A673 (cell line): Measurements from ENCODE around the gene TTC34. TPM values are rescaled to one million over a fixed set of nuclear protein-coding genes. Genes with fewer than 3 reads are reported as not detected.

ENCODE experiments used
- BruUV-seq: library from RNA; stranded (reverse); fragments of 400-500 nt; replicated peaks from 2 replicates; lab custom pipeline; 2021; lab: Mats Ljungman, UMichigan
- CTCF ChIA-PET: fragments of 300-600 bp; sonication (Branson Sonifier 250); formaldehyde crosslinking; loops from one replicate; lab custom pipeline; 2022; ENCODE audit warnings: antibody characterized with exemption; lab: Charles Lee
- POLR2A ChIA-PET: fragments of 300-600 bp; sonication (Branson Sonifier 250); formaldehyde crosslinking; loops from one replicate; lab custom pipeline; 2022; ENCODE audit warnings: antibody characterized with exemption; ENCODE audit not compliant: low non-redundant PET; lab: Charles Lee
- DNase-seq: peaks from one replicate; pipeline ENCODE4 v3.0.0-alpha.2; 2015; ENCODE audit warnings: low spot score
- H3K27ac ChIP-seq: fragments of 200-600 bp; sonication (generic); 2 replicates; pipeline ENCODE4 v1.5.1; 2016; ENCODE audit warnings: mixed run types, low read depth, mild to moderate bottlenecking, mixed read lengths, antibody characterized with exemption, low read length; ENCODE audit not compliant: poor library complexity, severe bottlenecking
- H3K27me3 ChIP-seq: fragments of 200-600 bp; sonication (generic); replicated peaks from 2 replicates; pipeline ENCODE4 v1.6.1; 2017; ENCODE audit warnings: mixed run types, low read depth, mild to moderate bottlenecking, mixed read lengths, antibody characterized with exemption, low read length; ENCODE audit not compliant: insufficient read depth, poor library complexity
- H3K36me3 ChIP-seq: fragments of 200-600 bp; sonication (generic); 2 replicates; pipeline ENCODE4 v1.6.1; 2016; ENCODE audit warnings: mixed run types, mild to moderate bottlenecking, mixed read lengths, antibody characterized with exemption, low read length; ENCODE audit not compliant: insufficient read depth, poor library complexity, severe bottlenecking
- H3K4me1 ChIP-seq: fragments of 200-600 bp; sonication (generic); 2 replicates; pipeline ENCODE4 v1.6.1; 2017; ENCODE audit warnings: mixed run types, mild to moderate bottlenecking, mixed read lengths, antibody characterized with exemption, low read length; ENCODE audit not compliant: insufficient read depth, poor library complexity, severe bottlenecking
- H3K4me3 ChIP-seq: fragments of 200-600 bp; sonication (generic); 2 replicates; pipeline ENCODE4 v1.5.1; 2016; ENCODE audit warnings: low read depth, mixed run types, mild to moderate bottlenecking, mixed read lengths, low read length; ENCODE audit not compliant: poor library complexity, severe bottlenecking
- H3K9me3 ChIP-seq: fragments of 200-600 bp; sonication (generic); 2 replicates; pipeline ENCODE4 v1.6.1; 2016; ENCODE audit warnings: mixed run types, low read depth, mild to moderate bottlenecking, mixed read lengths, antibody characterized with exemption, low read length; ENCODE audit not compliant: poor library complexity, severe bottlenecking
- EZH2 ChIP-seq: fragments of 200-600 bp; sonication (generic); IDR thresholded peaks from 2 replicates; pipeline ENCODE4 v1.6.1; 2017; ENCODE audit warnings: borderline replicate concordance, low read depth, mild to moderate bottlenecking, mixed read lengths, antibody characterized with exemption, low read length; ENCODE audit not compliant: poor library complexity, severe bottlenecking
- intact Hi-C: fragments of 100-400 bp; cut with micrococcal nuclease; formaldehyde crosslinking; loops from one replicate; pipeline ENCODE4 v1.10.0; 2022; ENCODE audit not compliant: unreplicated experiment
- total RNA-seq: library from RNA; stranded (reverse); gene quantifications from 2 replicates; pipeline ENCODE4 v1.2.3, GENCODE V29; 2021
- TF ChIP-seq, protein P1 (sequence below): fragments of 300-800, 200-600 bp; sonication (generic); conservative IDR thresholded peaks from 2 replicates; pipeline ENCODE4 v1.5.1; 2017; ENCODE audit warnings: low read depth, mild to moderate bottlenecking, antibody characterized with exemption, low read length, moderate library complexity, mixed read lengths

Gene TTC34
- total RNA-seq, 1 experiment from 2014 or later = 0.84 TPM

DNA sequence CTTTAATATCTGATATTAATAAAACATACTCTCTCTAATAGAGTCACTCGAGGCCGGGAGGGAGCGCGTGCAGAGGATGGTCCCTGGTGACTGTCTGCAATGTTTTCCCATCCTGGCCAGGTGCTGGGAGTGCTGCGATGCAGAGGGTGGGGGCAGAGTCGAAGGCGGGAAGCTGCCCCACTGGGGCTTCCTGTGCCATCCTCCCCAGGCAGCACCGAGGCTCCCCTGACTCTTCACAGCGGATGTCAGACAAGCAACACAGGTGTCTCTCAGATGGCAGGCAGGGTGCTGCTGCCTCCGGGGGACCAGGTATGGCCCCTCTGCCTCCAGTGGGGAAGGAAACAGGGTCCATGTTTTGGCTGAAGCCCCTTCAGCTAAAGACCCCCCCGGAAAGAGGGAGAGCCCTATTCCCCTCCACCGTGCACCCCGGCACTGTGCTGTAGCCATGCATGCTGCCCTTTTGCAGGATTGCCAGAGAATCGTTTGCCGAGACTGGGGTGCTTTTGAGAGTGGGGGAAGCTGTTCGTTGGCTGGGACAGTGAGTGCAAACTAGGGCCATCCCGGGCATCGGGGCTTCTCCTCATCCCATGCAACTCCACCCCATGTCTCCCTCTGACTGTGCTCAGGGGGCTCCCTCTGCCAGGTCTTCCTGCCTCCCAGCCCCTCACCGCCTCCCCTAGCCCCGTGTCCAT lies 32.1 kb upstream of the TTC34 start:
- no peak overlapping the region for H3K4me3 ChIP-seq
- H3K36me3 ChIP-seq = no peaks in the 10 kb centered on the region
- H3K4me1 ChIP-seq = no peaks in the 10 kb centered on the region
- intact Hi-C loops = no loop called here
- TF ChIP-seq, protein P1, sequence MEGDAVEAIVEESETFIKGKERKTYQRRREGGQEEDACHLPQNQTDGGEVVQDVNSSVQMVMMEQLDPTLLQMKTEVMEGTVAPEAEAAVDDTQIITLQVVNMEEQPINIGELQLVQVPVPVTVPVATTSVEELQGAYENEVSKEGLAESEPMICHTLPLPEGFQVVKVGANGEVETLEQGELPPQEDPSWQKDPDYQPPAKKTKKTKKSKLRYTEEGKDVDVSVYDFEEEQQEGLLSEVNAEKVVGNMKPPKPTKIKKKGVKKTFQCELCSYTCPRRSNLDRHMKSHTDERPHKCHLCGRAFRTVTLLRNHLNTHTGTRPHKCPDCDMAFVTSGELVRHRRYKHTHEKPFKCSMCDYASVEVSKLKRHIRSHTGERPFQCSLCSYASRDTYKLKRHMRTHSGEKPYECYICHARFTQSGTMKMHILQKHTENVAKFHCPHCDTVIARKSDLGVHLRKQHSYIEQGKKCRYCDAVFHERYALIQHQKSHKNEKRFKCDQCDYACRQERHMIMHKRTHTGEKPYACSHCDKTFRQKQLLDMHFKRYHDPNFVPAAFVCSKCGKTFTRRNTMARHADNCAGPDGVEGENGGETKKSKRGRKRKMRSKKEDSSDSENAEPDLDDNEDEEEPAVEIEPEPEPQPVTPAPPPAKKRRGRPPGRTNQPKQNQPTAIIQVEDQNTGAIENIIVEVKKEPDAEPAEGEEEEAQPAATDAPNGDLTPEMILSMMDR = no peak
- no peak for TF ChIP-seq EZH2
- no peak for DNase-seq
- ChIA-PET POLR2A (no interaction called here), CTCF (no interaction called here)
- no peak overlapping the region for H3K27ac ChIP-seq
- H3K27me3 ChIP-seq = peaks cover 31% of the 10 kb centered on the region
- no peaks in the 10 kb centered on the region for H3K9me3 ChIP-seq
- BruUV-seq = no TSS peak

DNA sequence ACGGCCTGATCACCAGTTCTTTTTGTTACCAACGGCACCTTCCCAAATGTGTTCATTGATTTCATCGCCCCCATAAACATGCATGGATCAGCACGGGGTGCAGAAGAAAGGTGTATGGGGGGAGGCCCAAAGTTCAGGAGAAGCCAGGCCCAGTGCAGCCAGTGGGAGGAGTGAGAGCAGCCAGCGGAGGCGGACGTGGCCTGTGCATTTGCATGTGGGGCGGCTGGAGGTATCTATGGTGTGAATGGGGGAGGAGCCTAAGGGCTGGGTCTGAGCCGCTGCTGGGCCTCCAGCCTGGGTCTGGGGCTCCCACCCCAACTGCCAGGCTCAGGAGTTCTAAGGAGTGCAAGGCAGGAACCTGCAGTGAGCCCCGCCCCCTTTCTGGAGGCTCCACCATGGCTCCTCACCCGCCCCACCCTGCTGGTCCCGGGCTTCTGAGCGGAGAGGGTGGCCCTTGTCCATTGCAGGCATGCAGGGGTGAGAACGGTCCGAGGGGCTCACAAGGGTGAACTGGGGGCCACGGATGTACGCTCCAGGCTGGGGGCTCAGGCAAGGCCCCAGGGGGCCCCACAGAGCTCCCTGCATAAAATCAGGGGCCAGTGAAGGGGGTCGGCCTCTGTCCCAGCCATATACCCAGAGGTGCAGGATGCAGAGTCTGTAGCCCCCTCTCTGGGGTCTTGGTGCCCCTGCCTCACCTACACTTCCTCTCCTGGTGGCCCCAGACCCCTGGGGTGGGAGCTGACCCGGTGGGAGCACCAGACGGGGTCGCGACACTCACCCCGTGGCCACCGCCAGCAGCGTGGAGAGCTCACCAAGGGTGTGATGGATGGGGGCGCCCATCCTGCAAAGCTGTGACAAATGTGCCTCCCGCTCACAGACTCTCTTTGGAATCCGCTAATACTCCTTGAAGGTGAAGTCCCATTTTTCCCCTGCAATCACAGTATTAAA lies 31.3 kb upstream of the TTC34 start:
- Histone ChIP-seq H3K9me3 (no peaks in the 10 kb centered on the region), H3K4me1 (no peaks in the 10 kb centered on the region), H3K27ac (no peak overlapping the region), H3K27me3 (peaks cover 31% of the 10 kb centered on the region), H3K36me3 (no peaks in the 10 kb centered on the region), H3K4me3 (no peak overlapping the region)
- ChIA-PET POLR2A (no interaction called here), CTCF (no interaction called here)
- BruUV-seq = no TSS peak
- intact Hi-C loops = no loop called here
- no peak for DNase-seq
- TF ChIP-seq, protein P1 = no peak
- TF ChIP-seq EZH2 = no peak

DNA sequence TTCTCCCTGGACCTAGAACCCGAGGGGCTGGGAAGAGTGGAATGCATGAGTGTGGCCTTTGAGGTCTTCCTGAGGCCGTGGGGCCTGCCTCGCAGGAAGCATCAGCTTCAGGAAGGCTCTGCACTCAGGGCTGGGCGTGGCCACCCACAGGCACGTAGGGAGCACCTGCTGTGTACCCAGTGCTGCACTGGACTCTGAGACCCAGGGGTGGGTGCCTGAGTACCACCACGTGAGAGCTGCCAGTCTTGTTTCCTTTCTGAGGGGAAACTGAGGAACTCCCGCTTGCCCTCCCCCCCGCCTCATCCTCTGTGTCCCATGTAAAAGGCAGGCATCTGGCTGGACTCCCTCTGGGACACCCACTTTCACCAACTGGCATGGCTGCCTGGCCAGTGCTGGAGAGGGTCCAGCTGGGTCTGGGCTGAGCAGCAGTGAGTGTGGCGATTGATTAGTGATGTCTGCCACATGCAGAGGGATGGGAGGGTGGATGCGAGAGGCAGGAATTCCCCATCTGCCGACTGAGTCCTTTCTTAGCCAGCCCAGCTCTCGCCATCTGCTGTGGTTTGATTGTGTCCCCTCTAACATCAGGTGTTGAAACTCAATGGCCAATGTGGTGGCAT lies 30.2 kb upstream of the TTC34 start:
- no peak for DNase-seq
- H3K9me3 ChIP-seq = no peaks in the 10 kb centered on the region
- no peaks in the 10 kb centered on the region for H3K4me1 ChIP-seq
- no peaks in the 10 kb centered on the region for H3K36me3 ChIP-seq
- H3K27ac ChIP-seq = no peak overlapping the region
- TF ChIP-seq, protein P1 = no peak
- TF ChIP-seq EZH2 = no peak
- H3K4me3 ChIP-seq = no peak overlapping the region
- BruUV-seq = no TSS peak
- CTCF ChIA-PET = no interaction called here
- intact Hi-C loops = no loop called here
- peaks cover 31% of the 10 kb centered on the region for H3K27me3 ChIP-seq
- POLR2A ChIA-PET = no interaction called here
